HG02763 (cell line): Measurements from ENCODE around the gene UNC13C.

Experiments used
- ATAC-seq: cut with Tn5 transposase; IDR thresholded peaks from one replicate; pipeline ENCODE4 v1.9.1; 2021; ENCODE audit warnings: mild to moderate bottlenecking, moderate library complexity; ENCODE audit not compliant: unreplicated experiment

The UNC13C gene

DNA sequence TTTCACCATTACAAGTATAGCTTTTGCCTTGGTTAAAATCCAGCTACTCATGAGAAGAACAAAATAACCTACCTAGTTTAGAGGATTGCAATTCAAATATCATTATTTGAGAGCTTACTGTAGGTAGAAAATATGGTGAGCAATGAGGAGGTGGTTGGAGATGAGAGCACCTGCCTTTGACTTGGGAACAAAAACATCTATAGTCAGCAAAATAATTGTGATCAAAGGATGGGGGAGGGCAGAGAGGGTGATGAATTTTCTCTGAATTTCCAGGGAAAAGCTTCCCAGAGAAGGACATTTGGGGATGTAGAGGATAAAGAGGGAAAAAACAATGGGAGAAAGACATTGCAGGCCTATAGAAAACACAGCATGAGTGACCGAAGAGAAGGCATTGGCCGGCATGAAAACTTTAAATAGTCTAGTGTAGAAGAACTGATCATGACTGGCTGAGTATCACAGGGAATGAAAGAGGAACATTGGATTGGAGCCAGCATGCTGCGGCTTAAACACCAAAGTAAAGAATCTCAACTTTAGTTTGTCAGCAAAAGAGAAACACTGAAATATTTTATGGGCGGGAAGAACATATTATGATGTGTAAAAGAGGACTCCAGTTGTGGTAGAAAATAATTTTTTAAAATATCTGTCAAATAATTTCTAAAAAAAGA lies 581.3 kb downstream of the UNC13C start:
- no peak for ATAC-seq

DNA sequence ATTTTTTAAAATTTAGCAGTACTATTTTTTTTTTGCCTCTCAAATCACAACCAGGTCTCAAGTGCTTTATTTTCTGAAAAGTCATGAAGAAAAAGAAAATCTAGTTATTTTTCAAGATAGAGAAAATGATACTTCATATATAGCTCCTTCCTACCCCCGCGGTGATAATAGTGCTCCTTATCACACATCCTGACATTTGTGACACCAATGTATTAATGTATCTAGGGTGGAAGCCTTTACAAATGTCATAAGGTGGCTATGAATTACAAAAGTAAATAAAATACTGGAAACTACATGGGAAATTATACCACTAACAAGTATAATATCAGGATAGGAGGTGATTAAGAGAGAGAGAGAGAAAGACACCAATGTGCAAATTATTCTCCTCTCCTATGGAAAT lies 582.2 kb downstream of the UNC13C start:
- no peak for ATAC-seq

DNA sequence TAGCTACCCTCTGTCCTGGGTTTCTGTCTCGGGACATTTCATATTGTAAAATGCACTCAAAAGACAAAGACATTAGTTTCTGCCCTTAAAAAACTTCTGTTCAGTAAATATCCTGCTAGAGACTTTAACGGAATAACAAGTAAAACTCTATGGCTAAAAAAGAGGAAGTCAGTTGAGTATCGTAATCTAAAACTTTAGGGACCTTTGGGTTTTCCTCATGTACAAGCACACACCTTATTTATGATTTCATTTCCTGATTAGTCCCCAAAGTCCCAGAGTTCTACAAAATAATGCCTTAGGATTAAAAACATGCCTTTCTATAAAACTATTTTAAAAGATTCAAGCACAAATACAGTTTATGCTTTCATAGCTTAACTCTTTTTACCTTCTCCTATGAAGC lies 585.9 kb downstream of the UNC13C start:
- no peak for ATAC-seq

DNA sequence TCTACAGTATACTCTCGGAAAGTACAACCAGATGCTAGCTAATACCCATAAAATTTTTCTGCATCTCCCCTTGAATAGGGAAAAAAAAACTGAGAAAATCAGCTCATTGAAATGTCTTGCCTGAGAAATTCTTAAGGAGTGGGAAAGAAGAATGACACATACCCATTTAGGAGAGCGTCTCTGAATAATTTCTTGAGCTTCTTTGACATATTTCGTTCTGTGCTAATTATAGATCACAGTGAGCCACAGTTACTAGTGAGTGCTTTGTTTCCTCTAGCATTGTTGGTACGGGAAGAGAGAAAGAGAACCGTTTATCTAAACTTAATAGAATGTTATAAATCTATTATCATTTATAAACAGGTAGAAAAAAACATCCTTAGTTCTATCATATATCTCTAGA lies 588.4 kb downstream of the UNC13C start:
- ATAC-seq = no peak

DNA sequence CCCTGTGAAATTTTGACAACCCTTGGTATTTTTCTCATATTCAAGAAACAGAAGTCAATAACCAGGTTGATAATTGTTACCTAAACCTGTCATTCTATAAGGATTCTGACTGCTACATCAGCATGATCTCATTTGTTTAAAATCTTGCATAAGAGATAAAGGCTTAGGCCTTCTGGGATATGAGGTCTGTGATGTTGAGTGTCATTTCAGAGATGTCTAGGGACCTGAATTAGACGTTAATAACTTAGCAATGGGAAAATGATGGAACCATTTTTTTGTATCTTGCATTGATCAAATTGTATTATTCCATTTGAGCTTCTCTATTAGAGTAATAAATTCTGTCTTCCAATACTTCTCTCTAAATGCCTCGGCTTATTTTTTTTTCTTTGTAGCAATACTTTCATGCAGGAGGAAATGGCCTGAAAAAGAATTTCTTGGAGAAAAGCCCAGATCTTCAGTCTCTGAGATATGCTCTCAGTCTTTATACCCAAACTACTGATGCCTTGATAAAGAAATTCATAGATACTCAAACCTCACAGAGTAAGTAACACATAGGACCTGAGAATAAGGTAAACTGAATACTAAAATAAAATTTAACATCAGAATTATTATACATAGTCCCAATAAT lies 589.3 kb downstream of the UNC13C start:
- ATAC-seq = no peak

DNA sequence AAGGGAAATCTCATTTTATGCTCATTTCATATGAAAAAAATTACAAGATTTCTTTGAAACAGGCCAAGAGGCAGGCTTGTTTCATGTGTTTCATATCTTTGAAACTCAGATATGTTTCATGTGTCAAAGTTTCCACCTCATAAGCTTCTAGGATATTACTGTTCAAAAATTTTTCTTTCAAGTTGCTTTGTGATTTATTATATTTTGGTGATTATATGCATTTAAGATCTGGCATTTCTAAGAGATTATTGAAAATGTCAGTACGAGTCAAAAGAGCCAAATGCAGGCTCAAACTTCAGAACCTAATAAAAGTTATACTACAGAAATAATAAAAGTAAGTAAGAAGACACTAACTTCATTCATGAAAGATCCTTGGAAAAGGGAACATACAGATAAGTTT lies 590.1 kb downstream of the UNC13C start:
- ATAC-seq = no peak

DNA sequence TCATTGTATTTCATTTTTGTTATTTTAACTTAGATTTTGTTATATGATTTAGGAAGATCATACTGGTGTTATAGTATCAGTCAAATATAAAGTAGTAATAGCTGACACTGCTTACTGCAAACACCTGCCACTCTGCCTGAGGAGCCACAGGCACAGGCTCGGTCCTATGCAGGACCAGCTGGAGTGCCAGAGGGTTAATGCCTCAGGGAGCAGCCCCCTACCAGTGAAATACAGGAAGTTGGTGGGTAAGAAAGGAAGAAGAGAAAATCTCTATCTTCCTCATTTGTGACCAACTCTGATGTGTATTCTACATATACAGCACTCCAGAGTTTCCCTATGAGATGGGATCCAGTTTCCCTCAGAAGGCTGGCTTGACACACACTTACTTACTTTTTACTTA lies 593.3 kb downstream of the UNC13C start:
- ATAC-seq = no peak

DNA sequence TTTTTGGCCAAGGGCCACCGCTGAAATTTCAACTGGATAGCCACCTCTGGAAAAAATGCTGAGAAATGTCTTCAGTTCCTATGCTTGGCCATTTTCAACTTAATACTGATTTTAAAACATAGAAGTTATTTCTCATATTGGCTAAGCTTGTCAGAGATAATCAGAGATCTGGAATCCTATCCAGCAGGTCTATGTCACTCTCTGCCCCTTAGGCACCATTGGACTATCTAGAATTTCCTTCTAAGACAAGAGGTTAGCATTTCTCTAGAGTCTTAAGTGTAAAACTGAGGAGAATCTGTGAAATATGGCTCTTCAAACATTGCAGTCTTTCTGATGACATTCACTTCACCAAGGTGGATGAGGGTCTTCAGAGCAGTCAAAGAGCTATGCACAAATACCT lies 597.3 kb downstream of the UNC13C start:
- ATAC-seq = no peak

DNA sequence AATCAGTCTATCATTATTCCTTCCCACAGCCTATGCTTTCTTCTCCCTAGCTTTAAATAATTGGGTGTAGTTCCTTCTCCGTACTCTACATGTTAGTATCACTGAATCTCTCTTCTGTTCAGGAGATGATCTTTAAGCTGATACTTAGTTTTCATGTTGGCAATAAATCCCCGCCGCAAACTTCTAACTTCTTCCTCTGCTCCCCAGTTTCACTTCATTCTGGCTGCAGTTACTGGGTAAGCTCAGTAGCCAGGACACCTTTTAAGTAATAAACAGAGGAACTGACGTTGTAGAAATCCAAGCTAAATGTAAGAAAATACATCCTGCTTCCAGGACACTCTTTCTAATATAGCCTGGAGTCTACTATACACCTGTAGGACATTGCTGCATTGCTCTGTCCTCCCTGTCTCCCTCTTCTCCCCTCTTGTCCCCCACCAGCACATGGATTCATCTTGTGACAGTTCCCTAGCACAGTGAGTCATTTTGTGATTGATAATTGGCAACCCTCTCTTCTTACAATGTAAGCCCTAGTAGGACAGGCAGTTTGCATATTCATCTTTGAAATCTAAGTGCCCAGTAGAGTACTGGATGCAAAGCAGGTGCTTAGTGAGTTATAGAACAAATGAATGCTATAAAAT lies 598.2 kb downstream of the UNC13C start:
- ATAC-seq = no peak

DNA sequence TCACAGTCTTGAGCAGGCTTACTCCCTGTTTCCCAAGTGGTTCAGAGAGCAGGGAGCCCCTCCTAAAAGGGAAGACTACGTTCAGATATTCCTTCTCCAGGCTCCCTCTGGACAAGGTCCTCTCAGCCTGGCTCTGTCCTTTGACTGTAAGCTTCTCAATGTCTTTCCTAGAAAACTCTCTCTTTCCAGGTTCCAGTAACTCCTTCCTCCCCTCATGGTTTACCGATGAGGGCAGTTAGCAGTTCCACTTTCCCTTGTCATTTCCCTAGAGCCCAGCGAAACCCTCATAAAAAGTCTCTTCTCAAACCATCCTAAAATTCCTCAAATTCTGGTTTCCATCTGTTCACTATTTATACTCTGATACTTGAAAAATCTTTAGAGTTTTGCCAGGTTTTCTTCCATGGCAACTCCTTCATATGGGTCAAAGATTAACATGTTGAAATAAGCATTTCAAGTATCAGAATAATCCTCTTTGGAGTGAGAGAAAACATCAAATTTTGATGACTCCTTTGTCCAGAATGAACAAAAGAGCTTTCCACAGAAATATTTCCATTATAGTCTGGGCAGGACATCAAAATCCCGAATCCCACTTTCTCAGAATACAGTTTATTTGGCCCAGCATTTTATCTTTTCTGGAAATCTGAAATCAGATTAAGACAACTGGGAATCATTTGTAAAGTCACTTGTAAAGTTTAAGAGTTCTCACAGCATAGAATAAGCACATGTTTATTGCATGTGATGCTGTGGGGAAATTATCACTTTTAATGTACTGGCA lies 599.4 kb downstream of the UNC13C start:
- no peak for ATAC-seq

DNA sequence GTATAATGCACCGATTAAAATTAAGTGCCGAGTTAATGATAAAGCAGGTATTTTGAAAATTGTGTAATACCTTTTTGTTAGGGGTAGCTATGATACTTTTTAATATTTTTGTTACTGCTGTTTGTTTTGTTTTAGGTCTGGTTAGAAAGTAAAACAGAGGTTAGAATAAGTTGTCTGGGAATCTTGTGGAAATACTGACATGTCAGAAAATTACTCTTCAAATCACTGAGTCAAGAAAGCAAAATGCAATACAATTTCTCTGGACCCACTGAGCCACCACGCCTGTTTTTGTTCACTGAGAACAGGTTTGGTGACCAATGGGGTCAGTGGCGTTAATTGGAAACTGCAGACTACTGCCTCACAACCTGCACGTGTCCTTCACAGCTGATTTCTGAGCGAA lies 601.6 kb downstream of the UNC13C start:
- no peak for ATAC-seq

DNA sequence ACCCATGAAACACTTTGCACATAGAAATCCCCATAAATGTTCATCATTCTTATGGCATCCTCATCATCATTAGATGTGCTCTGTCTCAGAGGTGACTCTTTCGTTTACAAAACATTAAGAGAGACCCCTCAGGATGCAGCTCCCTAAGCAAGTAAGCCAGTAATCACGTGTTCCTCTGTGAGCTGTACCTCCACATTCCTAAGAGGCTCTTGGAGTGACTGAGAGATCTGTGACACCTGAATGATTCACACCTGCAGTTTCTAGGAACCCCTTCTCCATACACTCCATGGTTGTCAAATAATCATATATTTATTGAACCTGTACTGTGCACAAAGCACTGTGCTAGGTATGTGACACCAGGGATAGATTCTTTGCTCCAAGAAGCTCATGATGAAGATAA lies 602.4 kb downstream of the UNC13C start:
- no peak for ATAC-seq

DNA sequence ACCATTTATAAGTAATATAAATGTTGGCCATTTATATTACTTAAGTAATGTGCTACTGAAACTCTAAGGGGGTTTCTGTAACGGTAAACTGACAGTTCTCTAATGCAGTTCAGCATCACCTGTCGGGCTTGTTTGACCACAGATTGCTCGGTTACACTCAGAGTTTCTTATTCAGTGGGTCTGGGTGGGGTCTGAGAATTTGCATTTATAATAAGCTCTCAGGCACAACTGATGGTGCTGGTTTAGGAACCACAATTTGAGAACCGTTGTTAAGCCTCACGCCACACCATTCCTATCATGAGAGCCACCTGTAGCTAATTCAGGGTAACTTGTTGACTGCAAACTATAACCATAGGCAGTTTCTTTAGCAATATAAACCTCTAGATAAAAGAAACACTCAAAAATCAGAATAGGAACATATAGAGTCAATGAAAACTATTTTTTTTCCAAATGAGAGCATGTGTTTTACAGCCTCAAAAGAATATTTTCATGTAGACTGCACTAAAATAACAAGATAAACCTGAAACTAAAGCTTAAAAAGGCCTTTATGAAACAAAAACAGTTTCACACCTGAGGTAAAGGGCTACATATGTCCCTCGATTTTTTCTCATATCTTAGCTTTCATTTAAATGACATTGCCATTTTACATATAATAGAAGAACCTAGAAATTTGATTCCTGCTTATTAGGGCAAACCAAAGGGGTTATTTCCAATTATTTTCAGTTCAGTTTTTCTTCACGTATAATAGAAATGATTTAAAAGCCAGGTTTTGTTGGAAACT lies 604.8 kb downstream of the UNC13C start:
- no peak for ATAC-seq

DNA sequence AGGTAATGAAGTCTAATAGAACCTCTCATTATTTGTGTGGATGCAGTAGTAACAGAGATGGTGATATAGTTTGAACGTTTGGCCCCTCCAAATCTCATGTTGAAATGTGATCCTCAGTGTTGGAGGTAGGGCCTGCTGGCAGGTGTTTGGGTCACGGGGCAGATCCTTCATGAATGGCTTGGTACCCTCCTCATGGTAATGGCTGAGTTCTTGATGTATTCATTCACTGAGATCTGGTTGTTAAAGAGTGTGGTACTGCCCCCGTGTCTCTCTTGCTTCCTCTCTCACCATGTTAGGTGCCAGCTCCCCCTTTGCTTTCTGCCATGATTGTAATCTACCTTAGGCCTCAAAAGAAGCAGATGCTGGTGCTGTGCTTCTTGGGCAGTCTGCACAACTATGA lies 606.8 kb downstream of the UNC13C start:
- no peak for ATAC-seq

DNA sequence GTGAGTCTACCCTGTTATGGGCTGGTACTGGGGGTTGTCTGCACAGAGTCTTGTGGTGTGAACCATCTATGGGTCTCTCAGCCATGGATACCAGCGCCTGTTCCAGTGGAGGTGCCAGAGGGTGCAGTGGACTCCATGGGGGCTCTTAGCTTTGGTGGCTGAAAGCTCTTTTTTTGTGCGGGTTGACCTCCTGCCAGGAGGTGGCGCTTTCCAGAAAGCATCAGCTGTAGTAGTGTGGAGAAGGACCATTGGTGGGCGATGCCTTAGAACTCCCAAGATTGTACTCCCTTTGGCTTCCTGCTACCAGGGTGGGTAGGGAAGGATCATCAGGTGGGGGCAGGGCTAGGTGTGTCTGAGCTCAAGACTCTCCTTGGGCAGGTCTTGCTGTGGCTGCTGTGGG lies 615.9 kb downstream of the UNC13C start:
- ATAC-seq = no peak

DNA sequence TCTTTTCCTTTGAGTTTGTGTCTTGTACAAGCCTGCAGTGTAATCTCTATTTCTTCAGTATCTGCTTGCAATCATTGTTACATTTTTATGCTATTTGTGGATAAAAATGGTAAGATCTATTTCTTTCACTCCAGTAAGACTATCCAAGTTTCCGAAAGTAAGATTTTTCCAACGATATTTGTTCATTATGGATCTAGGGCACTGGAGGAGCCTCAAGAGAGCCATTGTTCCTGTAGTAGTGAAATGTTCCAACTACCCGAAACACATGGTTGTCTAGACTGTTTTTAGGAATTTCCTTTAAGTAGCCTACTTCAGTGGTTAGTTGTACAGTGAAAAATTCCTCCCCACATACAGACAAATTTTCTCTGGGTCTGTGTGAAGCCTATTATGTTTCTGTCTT lies 621.1 kb downstream of the UNC13C start:
- no peak for ATAC-seq

DNA sequence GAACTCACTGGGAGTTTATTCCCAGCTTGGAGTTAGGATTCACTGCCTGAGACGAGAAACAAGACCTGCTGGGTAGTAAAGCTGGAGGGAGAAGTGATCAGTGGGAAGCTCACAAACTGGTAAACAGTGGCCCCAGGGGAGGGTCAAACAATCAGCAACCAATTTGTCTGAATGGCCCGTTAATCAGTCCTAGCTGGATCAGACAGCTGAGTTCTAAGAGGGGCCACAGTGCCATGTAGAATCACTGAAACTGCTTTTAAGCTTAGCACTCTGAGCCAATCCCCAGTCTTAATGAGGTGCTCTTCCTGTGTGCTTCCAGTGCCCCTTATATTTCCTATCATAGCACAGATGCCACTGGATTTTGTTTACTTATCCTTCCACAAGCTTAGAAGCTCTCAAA lies 626.8 kb downstream of the UNC13C start:
- ATAC-seq = no peak

DNA sequence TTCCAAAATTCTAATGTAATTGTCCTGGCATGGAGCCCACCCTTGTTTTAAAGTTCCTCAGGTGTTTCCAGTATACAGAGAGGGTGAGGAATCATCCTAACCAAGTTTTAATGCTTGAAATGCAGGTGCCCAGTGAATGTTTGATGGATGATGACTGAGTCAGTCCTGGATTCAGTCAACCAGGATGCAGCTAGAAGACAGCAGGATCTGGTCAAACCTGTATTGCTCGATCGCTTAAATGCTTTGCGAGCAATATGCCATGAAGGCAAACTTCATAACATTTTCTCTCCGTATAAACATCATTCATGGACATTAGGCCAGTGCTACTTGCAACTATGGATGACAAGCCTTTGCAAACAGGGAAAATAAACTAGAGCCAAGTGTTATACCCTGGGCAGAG lies 627.3 kb downstream of the UNC13C start:
- ATAC-seq = no peak

DNA sequence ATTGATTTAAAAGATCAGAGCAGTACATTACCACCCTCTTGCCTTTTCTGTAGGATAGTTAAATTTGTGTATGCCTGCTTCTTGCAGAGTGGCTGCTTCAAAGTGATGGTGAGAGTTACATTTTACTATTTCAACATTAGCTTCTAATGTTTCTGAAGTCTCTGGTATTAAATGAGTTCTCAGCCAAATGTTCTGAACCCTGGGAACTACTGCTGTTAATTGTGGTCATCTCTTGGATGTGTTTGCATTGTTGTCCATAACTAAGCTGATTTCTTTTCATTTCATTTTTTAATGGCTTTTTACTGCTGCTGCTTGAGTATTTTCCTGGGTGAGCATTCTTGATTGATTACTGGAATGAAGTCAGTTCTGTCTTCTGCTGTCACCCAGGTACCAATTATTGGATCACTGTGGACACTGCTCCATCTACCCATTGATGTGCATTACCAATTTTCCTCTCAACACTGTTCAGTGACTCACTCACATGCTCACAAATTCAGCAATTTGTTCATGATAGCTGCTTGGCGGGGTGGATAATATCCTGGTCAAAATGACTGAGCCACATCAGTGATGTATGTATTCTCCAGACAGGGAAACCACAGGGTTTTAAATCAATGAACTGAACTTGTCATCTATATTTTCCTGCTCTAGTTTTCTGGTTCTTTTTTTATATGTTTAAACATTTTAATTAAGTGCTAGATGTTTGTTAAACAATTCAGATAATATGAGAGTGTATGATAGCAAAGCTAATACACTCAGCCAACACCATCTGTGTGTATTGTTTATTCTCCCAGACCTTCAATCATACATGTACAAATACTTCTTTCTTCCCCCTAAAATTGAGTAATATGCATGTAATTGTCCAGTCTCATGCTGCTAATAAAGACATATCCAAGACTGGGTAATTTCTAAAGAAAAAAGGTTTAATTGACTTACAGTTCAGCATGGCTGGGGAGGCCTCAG lies 630.9 kb downstream of the UNC13C start:
- ATAC-seq = no peak

DNA sequence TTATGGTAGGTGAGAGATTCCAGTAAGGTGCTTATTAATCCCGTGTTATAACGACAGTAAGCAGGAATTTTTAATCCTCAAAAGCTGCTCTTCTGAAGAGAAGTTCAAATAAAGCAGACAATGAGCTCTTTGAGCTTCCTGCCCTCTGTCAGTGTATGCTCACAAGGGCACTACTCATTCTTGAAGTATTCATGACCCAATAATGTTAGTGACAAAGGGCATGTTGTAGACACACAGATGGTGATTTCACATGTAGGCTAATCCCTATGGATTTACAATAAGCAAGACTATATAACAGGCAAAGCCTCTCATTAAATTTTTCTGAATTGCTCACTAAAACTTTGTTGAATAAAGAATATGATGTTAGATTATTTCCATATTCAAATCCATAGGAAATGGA lies 639.9 kb downstream of the UNC13C start:
- no peak for ATAC-seq
